HEK293T (cell line): ENCODE measurements around the gene KCNQ1.

Source experiments
- CTCF ChIA-PET: fragments of 350-600 bp; formaldehyde crosslinking; extraction: SDS; loops from one replicate; lab custom pipeline; 2021; ENCODE audit warnings: antibody characterized with exemption, inconsistent platforms; lab: Yijun Ruan, JAX
- POLR2A ChIA-PET: fragments of 350-600 bp; formaldehyde crosslinking; extraction: SDS; loops from one replicate; lab custom pipeline; 2020; ENCODE audit warnings: antibody characterized with exemption, inconsistent platforms; lab: Yijun Ruan, JAX
- DNase-seq: peaks from one replicate; pipeline ENCODE4 v3.0.0; 2012; ENCODE audit warnings: mixed read lengths; ENCODE audit errors: extremely low spot score
- ARNT ChIP-seq: fragments of 450-650 bp; IDR thresholded peaks from 2 replicates; pipeline ENCODE4 v1.6.1; 2017; ENCODE audit warnings: mild to moderate bottlenecking
- BHLHE40 ChIP-seq: fragments of 450-650 bp; IDR thresholded peaks from 2 replicates; pipeline ENCODE4 v1.6.1; 2016; ENCODE audit warnings: mild to moderate bottlenecking, moderate library complexity, borderline replicate concordance
- CTBP1 ChIP-seq: fragments of 450-650 bp; IDR thresholded peaks from 2 replicates; pipeline ENCODE4 v1.6.1; 2016; ENCODE audit warnings: borderline replicate concordance
- ELF4 ChIP-seq: fragments of 450-650 bp; IDR thresholded peaks from 2 replicates; pipeline ENCODE4 v1.6.1; 2017; ENCODE audit warnings: antibody characterized with exemption
- FOXA1 ChIP-seq: fragments of 450-650 bp; IDR thresholded peaks from 2 replicates; pipeline ENCODE4 v1.6.1; 2016; ENCODE audit warnings: mild to moderate bottlenecking
- FOXK2 ChIP-seq: fragments of 450-650 bp; IDR thresholded peaks from 2 replicates; pipeline ENCODE4 v1.6.1; 2016; ENCODE audit warnings: mild to moderate bottlenecking
- FOXM1 ChIP-seq: fragments of 450-650 bp; IDR thresholded peaks from 2 replicates; pipeline ENCODE4 v1.6.1; 2017; ENCODE audit warnings: mild to moderate bottlenecking, borderline replicate concordance
- HDGF ChIP-seq: fragments of 450-650 bp; IDR thresholded peaks from 2 replicates; pipeline ENCODE4 v1.6.1; 2017; ENCODE audit warnings: antibody characterized with exemption, borderline replicate concordance
- L3MBTL2 ChIP-seq: fragments of 450-650 bp; conservative IDR thresholded peaks from 2 replicates; pipeline ENCODE4 v1.6.1; 2016; ENCODE audit warnings: mild to moderate bottlenecking
- LEF1 ChIP-seq: fragments of 450-650 bp; IDR thresholded peaks from 2 replicates; pipeline ENCODE4 v1.6.1; 2017; ENCODE audit warnings: mild to moderate bottlenecking, borderline replicate concordance
- NFRKB ChIP-seq: fragments of 450-650 bp; IDR thresholded peaks from 2 replicates; pipeline ENCODE4 v1.6.1; 2016; ENCODE audit warnings: mild to moderate bottlenecking, moderate library complexity
- SP1 ChIP-seq: fragments of 450-650 bp; IDR thresholded peaks from 2 replicates; pipeline ENCODE4 v1.6.1; 2017
- SUZ12 ChIP-seq: fragments of 450-650 bp; IDR thresholded peaks from 2 replicates; pipeline ENCODE4 v1.6.1; 2016; ENCODE audit warnings: mild to moderate bottlenecking
- TARDBP ChIP-seq: fragments of 450-650 bp; IDR thresholded peaks from 2 replicates; pipeline ENCODE4 v1.6.1; 2016
- ZNF384 ChIP-seq: fragments of 450-650 bp; IDR thresholded peaks from 2 replicates; pipeline ENCODE4 v1.6.1; 2016
- TF ChIP-seq, protein P1 (sequence below): fragments of 450-650 bp; IDR thresholded peaks from 2 replicates; pipeline ENCODE4 v1.6.1; 2016

The KCNQ1 gene

DNA sequence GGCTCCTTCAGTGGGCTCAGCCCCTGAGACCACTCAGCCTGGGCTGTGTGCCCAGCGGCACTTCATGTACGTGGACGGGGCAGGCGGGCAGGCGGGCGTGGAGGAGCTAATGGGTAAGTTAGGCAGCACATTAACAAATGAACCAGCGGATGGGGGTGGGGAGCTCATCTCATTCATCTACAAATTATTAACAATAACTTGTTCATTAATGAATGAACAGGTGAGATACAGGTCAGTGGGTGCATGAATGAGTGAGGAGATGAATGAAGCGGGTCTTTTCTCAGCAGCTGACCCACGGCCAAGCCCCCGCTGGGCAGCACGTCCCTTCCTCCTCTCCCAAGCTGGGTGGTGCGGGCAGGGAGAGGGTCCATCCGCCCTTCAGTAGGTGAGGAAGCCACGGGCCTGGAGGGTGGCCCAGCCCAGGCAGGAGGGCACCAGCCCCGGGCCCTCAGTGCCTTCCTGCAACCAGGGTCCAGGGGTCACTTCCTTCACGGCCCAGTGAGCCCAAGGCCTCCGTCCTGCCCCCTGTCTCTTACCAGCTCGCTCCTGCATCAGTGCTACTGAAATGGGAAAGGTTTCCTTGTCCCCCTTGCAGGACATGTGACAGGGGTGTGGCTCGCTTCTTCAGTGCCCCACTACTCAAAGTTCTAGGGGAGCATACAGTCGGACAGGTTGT lies 315.5 kb downstream of the KCNQ1 start:
- CTCF ChIA-PET, result no interaction called here
- POLR2A ChIA-PET, result no interaction called here
- no peak for TF ChIP-seq L3MBTL2
- no peak for TF ChIP-seq SUZ12
- TF ChIP-seq SP1, result no peak
- no peak for TF ChIP-seq CTBP1
- TF ChIP-seq ZNF384, result no peak
- no peak for TF ChIP-seq HDGF
- TF ChIP-seq FOXM1, result no peak
- TF ChIP-seq, protein P1, sequence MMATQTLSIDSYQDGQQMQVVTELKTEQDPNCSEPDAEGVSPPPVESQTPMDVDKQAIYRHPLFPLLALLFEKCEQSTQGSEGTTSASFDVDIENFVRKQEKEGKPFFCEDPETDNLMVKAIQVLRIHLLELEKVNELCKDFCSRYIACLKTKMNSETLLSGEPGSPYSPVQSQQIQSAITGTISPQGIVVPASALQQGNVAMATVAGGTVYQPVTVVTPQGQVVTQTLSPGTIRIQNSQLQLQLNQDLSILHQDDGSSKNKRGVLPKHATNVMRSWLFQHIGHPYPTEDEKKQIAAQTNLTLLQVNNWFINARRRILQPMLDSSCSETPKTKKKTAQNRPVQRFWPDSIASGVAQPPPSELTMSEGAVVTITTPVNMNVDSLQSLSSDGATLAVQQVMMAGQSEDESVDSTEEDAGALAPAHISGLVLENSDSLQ, result no peak
- TF ChIP-seq ARNT, result no peak
- TF ChIP-seq FOXA1, result no peak
- TF ChIP-seq TARDBP, result no peak
- TF ChIP-seq FOXK2, result no peak
- no peak for TF ChIP-seq LEF1
- TF ChIP-seq ELF4, result no peak
- no peak for TF ChIP-seq NFRKB
- TF ChIP-seq BHLHE40, result no peak
- no peak for DNase-seq

DNA sequence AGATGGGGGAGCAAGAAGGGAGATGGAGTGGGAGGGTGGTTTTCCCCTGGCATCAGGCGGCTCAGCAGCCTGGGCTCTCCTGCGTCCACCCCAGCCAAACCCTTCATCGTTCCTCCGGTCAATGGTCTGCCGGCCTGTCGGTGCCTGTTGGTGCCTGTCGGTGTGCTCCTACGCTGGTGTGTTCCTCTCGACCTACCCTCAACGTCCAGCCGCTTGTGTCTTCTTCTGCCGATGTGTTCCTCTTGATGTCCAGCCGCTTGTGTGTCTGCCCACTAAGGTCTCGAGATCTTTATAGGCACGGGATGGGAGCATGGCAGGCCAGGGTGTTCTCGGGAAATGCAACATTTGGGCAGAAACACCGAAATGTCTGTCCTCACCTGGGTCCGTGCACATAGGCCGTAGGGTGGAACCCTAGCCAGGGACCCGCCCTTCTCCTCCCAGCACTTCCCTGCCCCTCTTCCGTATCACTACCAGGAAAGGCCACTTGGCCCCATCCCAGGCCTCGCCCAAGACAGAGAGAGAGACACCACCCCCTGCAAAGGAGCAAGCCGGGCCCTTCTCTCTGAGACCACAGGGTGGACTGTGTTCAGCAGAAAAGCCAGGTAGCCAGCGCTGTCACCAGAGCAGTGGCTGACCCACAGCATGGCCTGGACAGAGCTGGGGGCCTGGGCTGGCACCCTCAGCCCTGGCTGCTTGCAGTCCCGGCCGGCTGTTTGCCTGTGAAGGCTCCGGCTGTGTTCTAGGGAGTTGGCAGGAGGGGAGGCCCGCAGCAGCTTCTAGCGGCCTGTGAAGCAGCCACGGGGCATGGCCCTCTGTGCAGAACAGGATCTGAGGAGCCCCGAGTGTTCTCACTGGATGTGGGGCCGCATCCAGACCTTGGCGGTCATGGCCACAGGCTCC lies 316.6 kb downstream of the KCNQ1 start:
- DNase-seq, result no peak
- TF ChIP-seq, protein P1, result no peak
- TF ChIP-seq ZNF384 (no peak), LEF1 (no peak), SP1 (no peak), FOXA1 (no peak), ARNT (no peak), FOXM1 (no peak), ELF4 (no peak), CTBP1 (no peak), FOXK2 (no peak), BHLHE40 (no peak), L3MBTL2 (no peak), HDGF (no peak), TARDBP (no peak), NFRKB (no peak)
- ChIA-PET CTCF (interaction anchor here (0.6 kb wide), 1 partner anchor 168 kb away, joined by 3 read pairs; no protein-coding TSS in a partner anchor), POLR2A (no interaction called here)

GRCh38 chr11:2762031-2762380 lies 317.2 kb downstream of the KCNQ1 start:
- no peak for TF ChIP-seq FOXK2
- no peak for TF ChIP-seq ZNF384
- TF ChIP-seq FOXA1, result no peak
- TF ChIP-seq FOXM1, result no peak
- no peak for TF ChIP-seq LEF1
- TF ChIP-seq, protein P1, result no peak
- no peak for TF ChIP-seq L3MBTL2
- no peak for TF ChIP-seq CTBP1
- no peak for TF ChIP-seq SUZ12
- TF ChIP-seq HDGF, result no peak
- no peak for TF ChIP-seq ELF4
- no peak for TF ChIP-seq ARNT
- no peak for TF ChIP-seq NFRKB
- no peak for TF ChIP-seq SP1
- TF ChIP-seq BHLHE40, result no peak
- no peak for TF ChIP-seq TARDBP
- DNase-seq, result no peak
- ChIA-PET POLR2A (no interaction called here), CTCF (interaction anchor here (0.6 kb wide), 1 partner anchor 169 kb away, joined by 3 read pairs; no protein-coding TSS in a partner anchor)

GRCh38 chr11:2762451-2762850 lies 317.6 kb downstream of the KCNQ1 start:
- no peak for DNase-seq
- POLR2A ChIA-PET, result no interaction called here
- TF ChIP-seq BHLHE40 (no peak), SP1 (no peak), TARDBP (no peak), NFRKB (no peak), FOXM1 (no peak), SUZ12 (no peak)
- CTCF ChIA-PET, result no interaction called here

DNA sequence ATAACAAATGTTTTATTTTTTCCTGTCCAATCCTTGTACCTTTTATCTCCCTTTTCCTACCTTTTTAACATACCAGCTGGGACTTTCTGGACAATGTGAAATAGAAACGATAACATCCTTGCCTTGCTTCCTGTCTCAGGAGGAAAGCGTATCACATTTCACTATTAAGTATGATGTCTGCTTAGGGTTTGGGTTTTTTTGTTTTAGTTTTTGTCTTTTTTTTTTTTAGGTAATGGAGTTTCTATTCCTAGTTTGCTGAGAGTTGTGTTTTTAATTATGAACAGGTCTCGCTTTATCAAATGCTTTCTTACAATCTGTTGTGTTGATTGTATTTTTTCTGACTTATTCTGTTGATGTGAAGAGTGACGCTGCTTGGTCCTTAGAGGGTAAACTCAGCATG lies 319.2 kb downstream of the KCNQ1 start:
- CTCF ChIA-PET, result no interaction called here
- no peak for DNase-seq
- TF ChIP-seq FOXA1 (no peak), BHLHE40 (no peak), ELF4 (no peak), SUZ12 (no peak), CTBP1 (no peak), ARNT (no peak), SP1 (no peak), L3MBTL2 (no peak)
- TF ChIP-seq, protein P1, result no peak
- POLR2A ChIA-PET, result no interaction called here
